ENCODE results near the gene CLDN19. TPM values are rescaled to one million over a fixed set of nuclear protein-coding genes. Genes with fewer than 3 reads are reported as not detected.

CLDN19 gene
- total and polyA plus RNA-seq, 9 of the 15 experiments (the other 6 are each of a cell fraction or from before 2014, with no cell fraction given), result not detected

GRCh38 chr1:42686418-42686817 lies 53.6 kb downstream of the CLDN19 start (continued):
- TF ChIP-seq EP400 (IDR thresholded peaks at IDR 0.05), result 0 out of 2 replicates have a peak, but pooled peaks have one; percentile 39
- TF ChIP-seq TCFL5 (CRISPR knock-in tag; conservative IDR thresholded peaks at IDR 0.05), result no peak
- no peak for TF ChIP-seq SRSF7 (optimal IDR thresholded peaks at IDR 0.05; ENCODE audit: low read depth, low read length)
- TF ChIP-seq ZBTB9 (CRISPR knock-in tag; IDR thresholded peaks at IDR 0.05), result no peak
- no peak for TF ChIP-seq ZNF395 (CRISPR knock-in tag; IDR thresholded peaks at IDR 0.05)
- TF ChIP-seq OTX1 (CRISPR knock-in tag; IDR thresholded peaks at IDR 0.05), result no peak
- no peak for TF ChIP-seq PHF8 (IDR thresholded peaks at IDR 0.05; ENCODE audit: borderline replicate concordance, low read length)
- no peak for TF ChIP-seq GTF2A2 (tag; IDR thresholded peaks at IDR 0.05)
- TF ChIP-seq GATAD2B (IDR thresholded peaks at IDR 0.05; ENCODE audit: borderline replicate concordance), result no peak
- TF ChIP-seq ZC3H11A (IDR thresholded peaks at IDR 0.05; ENCODE audit: low read depth, low read length), result no peak
- no peak for TF ChIP-seq TRIM28 (IDR thresholded peaks at IDR 0.05)
- no peak for TF ChIP-seq ZFX (CRISPR knock-in tag; IDR thresholded peaks at IDR 0.05)
- 0 out of 4 replicates have a peak, but pooled peaks of 1 of the 2 experiments have one; percentile 47 for TF ChIP-seq FOXA3 (CRISPR knock-in tag; conservative IDR thresholded peaks at IDR 0.05 in 1 of 2, IDR thresholded peaks at IDR 0.05 in 1 of 2)
- no peak for TF ChIP-seq LARP7 (IDR thresholded peaks at IDR 0.05)
- TF ChIP-seq ZNF232 (CRISPR knock-in tag; IDR thresholded peaks at IDR 0.05), result no peak
- no peak for TF ChIP-seq RBM14 (IDR thresholded peaks at IDR 0.05; ENCODE audit: borderline replicate concordance, insufficient read depth, low read depth, low read length)
- TF ChIP-seq MTA3 (IDR thresholded peaks at IDR 0.05; ENCODE audit: borderline replicate concordance), result 0 out of 2 replicates have a peak, but pooled peaks have one; percentile 37
- TF ChIP-seq SIN3B (IDR thresholded peaks at IDR 0.05; ENCODE audit: low read depth), result no peak
- no peak for TF ChIP-seq KAT7 (CRISPR knock-in tag; IDR thresholded peaks at IDR 0.05; ENCODE audit: borderline replicate concordance)
- no peak for TF ChIP-seq CBX5 (IDR thresholded peaks at IDR 0.05; ENCODE audit: borderline replicate concordance, low read depth)
- TF ChIP-seq BRD9 (IDR thresholded peaks at IDR 0.05; ENCODE audit: low read depth, partially characterized antibody), result no peak
- TF ChIP-seq MTA1 (IDR thresholded peaks at IDR 0.05; ENCODE audit: borderline replicate concordance), result no peak
- no peak for TF ChIP-seq MCM7 (IDR thresholded peaks at IDR 0.05)
- no peak for TF ChIP-seq MIER1 (IDR thresholded peaks at IDR 0.05; ENCODE audit: low read depth)
- no peak for TF ChIP-seq HMG20A (CRISPR knock-in tag; conservative IDR thresholded peaks at IDR 0.05)
- TF ChIP-seq ZFP30 (CRISPR knock-in tag; IDR thresholded peaks at IDR 0.05; ENCODE audit: borderline replicate concordance), result no peak
- no peak for TF ChIP-seq GTF2F1 (IDR thresholded peaks at IDR 0.05; ENCODE audit: low read depth, low read length)
- no peak for TF ChIP-seq RBFOX2 (IDR thresholded peaks at IDR 0.05; ENCODE audit: low read depth, low read length)
- peak; percentile 78 for TF ChIP-seq DPF2 (IDR thresholded peaks at IDR 0.05)
- no peak for TF ChIP-seq ZNF668 (CRISPR knock-in tag; IDR thresholded peaks at IDR 0.05)
- TF ChIP-seq ARID1B (IDR thresholded peaks at IDR 0.05), result peak; percentile 87
- TF ChIP-seq E2F3 (CRISPR knock-in tag; IDR thresholded peaks at IDR 0.05), result no peak
- TF ChIP-seq ZNF354B (CRISPR knock-in tag; IDR thresholded peaks at IDR 0.05), result no peak
